ENCODE measurements around the gene FAM170B.

DNA sequence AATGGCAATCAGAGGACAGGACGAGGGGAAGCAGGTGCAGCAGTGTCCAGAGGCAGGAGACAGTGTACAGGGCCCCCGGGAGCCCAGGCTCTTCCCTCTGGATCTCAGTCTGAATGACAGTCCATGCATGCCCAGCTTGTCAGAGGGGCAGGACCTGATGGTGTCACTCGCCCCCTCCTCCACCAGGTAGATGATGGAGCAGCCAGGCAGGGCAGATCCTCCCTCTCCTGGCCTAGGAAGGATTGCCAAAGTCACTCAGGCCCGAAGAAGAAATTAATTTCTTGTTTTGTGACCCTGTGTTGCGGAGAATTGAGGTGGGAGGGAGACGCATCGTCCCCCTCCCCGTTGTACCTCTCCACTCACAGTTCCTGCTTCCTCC is 22.5 kb downstream of the FAM170B start:
- TF ChIP-seq, protein P1, sequence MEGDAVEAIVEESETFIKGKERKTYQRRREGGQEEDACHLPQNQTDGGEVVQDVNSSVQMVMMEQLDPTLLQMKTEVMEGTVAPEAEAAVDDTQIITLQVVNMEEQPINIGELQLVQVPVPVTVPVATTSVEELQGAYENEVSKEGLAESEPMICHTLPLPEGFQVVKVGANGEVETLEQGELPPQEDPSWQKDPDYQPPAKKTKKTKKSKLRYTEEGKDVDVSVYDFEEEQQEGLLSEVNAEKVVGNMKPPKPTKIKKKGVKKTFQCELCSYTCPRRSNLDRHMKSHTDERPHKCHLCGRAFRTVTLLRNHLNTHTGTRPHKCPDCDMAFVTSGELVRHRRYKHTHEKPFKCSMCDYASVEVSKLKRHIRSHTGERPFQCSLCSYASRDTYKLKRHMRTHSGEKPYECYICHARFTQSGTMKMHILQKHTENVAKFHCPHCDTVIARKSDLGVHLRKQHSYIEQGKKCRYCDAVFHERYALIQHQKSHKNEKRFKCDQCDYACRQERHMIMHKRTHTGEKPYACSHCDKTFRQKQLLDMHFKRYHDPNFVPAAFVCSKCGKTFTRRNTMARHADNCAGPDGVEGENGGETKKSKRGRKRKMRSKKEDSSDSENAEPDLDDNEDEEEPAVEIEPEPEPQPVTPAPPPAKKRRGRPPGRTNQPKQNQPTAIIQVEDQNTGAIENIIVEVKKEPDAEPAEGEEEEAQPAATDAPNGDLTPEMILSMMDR (IDR thresholded peaks at IDR 0.05) = no peak
- TF ChIP-seq POLR2A (IDR thresholded peaks at IDR 0.05) = no peak

All from esophagus squamous epithelium (tissue), 4 donors.